ENCODE measurements around the gene ARHGAP5.

DNA sequence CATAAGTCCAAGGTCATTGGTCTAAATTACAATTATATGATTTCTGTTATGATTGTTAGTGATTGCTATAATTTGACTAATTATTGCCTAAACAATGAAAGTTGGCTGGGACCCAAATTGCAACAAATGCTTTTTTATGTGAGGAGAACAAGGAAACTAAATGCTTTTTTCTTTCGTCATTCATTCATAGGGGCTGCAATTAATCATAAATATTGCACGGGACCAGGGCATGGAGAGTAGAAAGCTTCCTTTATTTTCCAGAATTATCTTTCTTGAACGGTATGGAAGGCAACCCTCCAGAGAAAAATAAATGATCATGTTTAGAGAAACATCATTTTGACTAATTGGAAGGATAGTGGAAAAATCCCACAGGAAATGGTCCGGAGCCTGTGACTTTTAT lies 32.6 kb upstream of the ARHGAP5 start:
- TF ChIP-seq EZH2 (IDR thresholded peaks at IDR 0.05; ENCODE audit: low read depth, unreplicated experiment) = no peak
- TF ChIP-seq, protein P1, sequence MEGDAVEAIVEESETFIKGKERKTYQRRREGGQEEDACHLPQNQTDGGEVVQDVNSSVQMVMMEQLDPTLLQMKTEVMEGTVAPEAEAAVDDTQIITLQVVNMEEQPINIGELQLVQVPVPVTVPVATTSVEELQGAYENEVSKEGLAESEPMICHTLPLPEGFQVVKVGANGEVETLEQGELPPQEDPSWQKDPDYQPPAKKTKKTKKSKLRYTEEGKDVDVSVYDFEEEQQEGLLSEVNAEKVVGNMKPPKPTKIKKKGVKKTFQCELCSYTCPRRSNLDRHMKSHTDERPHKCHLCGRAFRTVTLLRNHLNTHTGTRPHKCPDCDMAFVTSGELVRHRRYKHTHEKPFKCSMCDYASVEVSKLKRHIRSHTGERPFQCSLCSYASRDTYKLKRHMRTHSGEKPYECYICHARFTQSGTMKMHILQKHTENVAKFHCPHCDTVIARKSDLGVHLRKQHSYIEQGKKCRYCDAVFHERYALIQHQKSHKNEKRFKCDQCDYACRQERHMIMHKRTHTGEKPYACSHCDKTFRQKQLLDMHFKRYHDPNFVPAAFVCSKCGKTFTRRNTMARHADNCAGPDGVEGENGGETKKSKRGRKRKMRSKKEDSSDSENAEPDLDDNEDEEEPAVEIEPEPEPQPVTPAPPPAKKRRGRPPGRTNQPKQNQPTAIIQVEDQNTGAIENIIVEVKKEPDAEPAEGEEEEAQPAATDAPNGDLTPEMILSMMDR (conservative IDR thresholded peaks at IDR 0.05; ENCODE audit: low read depth in 2 of 2) = no peak
- TF ChIP-seq EZH2phosphoT487 (IDR thresholded peaks at IDR 0.05; ENCODE audit: unreplicated experiment) = no peak
- no peak for TF ChIP-seq POLR2AphosphoS5 (IDR thresholded peaks at IDR 0.05; ENCODE audit: low read depth)
- TF ChIP-seq, protein P2, sequence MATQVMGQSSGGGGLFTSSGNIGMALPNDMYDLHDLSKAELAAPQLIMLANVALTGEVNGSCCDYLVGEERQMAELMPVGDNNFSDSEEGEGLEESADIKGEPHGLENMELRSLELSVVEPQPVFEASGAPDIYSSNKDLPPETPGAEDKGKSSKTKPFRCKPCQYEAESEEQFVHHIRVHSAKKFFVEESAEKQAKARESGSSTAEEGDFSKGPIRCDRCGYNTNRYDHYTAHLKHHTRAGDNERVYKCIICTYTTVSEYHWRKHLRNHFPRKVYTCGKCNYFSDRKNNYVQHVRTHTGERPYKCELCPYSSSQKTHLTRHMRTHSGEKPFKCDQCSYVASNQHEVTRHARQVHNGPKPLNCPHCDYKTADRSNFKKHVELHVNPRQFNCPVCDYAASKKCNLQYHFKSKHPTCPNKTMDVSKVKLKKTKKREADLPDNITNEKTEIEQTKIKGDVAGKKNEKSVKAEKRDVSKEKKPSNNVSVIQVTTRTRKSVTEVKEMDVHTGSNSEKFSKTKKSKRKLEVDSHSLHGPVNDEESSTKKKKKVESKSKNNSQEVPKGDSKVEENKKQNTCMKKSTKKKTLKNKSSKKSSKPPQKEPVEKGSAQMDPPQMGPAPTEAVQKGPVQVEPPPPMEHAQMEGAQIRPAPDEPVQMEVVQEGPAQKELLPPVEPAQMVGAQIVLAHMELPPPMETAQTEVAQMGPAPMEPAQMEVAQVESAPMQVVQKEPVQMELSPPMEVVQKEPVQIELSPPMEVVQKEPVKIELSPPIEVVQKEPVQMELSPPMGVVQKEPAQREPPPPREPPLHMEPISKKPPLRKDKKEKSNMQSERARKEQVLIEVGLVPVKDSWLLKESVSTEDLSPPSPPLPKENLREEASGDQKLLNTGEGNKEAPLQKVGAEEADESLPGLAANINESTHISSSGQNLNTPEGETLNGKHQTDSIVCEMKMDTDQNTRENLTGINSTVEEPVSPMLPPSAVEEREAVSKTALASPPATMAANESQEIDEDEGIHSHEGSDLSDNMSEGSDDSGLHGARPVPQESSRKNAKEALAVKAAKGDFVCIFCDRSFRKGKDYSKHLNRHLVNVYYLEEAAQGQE (IDR thresholded peaks at IDR 0.05; ENCODE audit: unreplicated experiment) = no peak
- no peak for TF ChIP-seq CREB1 (CRISPR knock-in tag; IDR thresholded peaks at IDR 0.05; ENCODE audit: low read depth)
- no peak for TF ChIP-seq STAT1 (IDR thresholded peaks at IDR 0.05; ENCODE audit: unreplicated experiment)
- TF ChIP-seq JUNB (IDR thresholded peaks at IDR 0.05; ENCODE audit: unreplicated experiment) = no peak
- no peak for TF ChIP-seq NANOG (IDR thresholded peaks at IDR 0.05; ENCODE audit: borderline replicate concordance)
- TF ChIP-seq, protein P3, sequence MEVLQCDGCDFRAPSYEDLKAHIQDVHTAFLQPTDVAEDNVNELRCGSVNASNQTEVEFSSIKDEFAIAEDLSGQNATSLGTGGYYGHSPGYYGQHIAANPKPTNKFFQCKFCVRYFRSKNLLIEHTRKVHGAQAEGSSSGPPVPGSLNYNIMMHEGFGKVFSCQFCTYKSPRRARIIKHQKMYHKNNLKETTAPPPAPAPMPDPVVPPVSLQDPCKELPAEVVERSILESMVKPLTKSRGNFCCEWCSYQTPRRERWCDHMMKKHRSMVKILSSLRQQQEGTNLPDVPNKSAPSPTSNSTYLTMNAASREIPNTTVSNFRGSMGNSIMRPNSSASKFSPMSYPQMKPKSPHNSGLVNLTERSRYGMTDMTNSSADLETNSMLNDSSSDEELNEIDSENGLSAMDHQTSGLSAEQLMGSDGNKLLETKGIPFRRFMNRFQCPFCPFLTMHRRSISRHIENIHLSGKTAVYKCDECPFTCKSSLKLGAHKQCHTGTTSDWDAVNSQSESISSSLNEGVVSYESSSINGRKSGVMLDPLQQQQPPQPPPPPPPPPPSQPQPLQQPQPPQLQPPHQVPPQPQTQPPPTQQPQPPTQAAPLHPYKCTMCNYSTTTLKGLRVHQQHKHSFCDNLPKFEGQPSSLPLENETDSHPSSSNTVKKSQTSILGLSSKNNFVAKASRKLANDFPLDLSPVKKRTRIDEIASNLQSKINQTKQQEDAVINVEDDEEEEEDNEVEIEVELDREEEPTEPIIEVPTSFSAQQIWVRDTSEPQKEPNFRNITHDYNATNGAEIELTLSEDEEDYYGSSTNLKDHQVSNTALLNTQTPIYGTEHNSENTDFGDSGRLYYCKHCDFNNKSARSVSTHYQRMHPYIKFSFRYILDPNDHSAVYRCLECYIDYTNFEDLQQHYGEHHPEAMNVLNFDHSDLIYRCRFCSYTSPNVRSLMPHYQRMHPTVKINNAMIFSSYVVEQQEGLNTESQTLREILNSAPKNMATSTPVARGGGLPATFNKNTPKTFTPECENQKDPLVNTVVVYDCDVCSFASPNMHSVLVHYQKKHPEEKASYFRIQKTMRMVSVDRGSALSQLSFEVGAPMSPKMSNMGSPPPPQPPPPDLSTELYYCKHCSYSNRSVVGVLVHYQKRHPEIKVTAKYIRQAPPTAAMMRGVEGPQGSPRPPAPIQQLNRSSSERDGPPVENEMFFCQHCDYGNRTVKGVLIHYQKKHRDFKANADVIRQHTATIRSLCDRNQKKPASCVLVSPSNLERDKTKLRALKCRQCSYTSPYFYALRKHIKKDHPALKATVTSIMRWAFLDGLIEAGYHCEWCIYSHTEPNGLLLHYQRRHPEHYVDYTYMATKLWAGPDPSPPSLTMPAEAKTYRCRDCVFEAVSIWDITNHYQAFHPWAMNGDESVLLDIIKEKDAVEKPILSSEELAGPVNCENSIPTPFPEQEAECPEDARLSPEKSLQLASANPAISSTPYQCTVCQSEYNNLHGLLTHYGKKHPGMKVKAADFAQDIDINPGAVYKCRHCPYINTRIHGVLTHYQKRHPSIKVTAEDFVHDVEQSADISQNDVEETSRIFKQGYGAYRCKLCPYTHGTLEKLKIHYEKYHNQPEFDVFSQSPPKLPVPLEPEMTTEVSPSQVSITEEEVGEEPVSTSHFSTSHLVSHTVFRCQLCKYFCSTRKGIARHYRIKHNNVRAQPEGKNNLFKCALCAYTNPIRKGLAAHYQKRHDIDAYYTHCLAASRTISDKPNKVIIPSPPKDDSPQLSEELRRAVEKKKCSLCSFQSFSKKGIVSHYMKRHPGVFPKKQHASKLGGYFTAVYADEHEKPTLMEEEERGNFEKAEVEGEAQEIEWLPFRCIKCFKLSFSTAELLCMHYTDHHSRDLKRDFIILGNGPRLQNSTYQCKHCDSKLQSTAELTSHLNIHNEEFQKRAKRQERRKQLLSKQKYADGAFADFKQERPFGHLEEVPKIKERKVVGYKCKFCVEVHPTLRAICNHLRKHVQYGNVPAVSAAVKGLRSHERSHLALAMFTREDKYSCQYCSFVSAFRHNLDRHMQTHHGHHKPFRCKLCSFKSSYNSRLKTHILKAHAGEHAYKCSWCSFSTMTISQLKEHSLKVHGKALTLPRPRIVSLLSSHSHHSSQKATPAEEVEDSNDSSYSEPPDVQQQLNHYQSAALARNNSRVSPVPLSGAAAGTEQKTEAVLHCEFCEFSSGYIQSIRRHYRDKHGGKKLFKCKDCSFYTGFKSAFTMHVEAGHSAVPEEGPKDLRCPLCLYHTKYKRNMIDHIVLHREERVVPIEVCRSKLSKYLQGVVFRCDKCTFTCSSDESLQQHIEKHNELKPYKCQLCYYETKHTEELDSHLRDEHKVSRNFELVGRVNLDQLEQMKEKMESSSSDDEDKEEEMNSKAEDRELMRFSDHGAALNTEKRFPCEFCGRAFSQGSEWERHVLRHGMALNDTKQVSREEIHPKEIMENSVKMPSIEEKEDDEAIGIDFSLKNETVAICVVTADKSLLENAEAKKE (CRISPR knock-in tag; IDR thresholded peaks at IDR 0.05) = no peak
- no peak for TF ChIP-seq ZNF331 (CRISPR knock-in tag; IDR thresholded peaks at IDR 0.05; ENCODE audit: low read depth)
- TF ChIP-seq, protein P4, sequence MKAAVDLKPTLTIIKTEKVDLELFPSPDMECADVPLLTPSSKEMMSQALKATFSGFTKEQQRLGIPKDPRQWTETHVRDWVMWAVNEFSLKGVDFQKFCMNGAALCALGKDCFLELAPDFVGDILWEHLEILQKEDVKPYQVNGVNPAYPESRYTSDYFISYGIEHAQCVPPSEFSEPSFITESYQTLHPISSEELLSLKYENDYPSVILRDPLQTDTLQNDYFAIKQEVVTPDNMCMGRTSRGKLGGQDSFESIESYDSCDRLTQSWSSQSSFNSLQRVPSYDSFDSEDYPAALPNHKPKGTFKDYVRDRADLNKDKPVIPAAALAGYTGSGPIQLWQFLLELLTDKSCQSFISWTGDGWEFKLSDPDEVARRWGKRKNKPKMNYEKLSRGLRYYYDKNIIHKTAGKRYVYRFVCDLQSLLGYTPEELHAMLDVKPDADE (IDR thresholded peaks at IDR 0.05) = no peak
